ENCODE measurements around the gene CAPG. TPM values are rescaled to one million over a fixed set of nuclear protein-coding genes. Genes with fewer than 3 reads are reported as not detected.
"Not testable (repeated sequence)": the region's sequence is repeated elsewhere in the genome, so short reads cannot be mapped to it uniquely, and the experiment has no call there.

CAPG gene
- polyA plus RNA-seq, 1 donor from 2014 or later = not detected

- no peak overlapping the region for H3K9ac ChIP-seq (ENCODE audit: low read length)
- H3K36me3 ChIP-seq (ENCODE audit: insufficient read depth, low read length) = no peaks in the 10 kb centered on the region
- TF ChIP-seq SMC3 (conservative IDR thresholded peaks at IDR 0.05; ENCODE audit: poor library complexity) = no peak
- TF ChIP-seq EP300 (conservative IDR thresholded peaks at IDR 0.05; ENCODE audit: poor library complexity, severe bottlenecking) = no peak
Observed at GRCh38 chr2:85383850-85384249, 26.3 kb downstream of the CAPG start.

GRCh38 chr2:85383151-85383550 lies 27.0 kb downstream of the CAPG start:
- H3K9me3 ChIP-seq (ENCODE audit: low read length); H3K27ac ChIP-seq (ENCODE audit: low read length); H2AFZ ChIP-seq (ENCODE audit: low read depth, low read length); H3F3A ChIP-seq (ENCODE audit: insufficient read depth, low read length, poor library complexity, severe bottlenecking); H4K20me1 ChIP-seq (ENCODE audit: insufficient read depth); H3K36me3 ChIP-seq (ENCODE audit: insufficient read depth, low read length); H3K79me2 ChIP-seq (replicated peaks; ENCODE audit: insufficient read depth, low read length); H3K27me3 ChIP-seq (ENCODE audit: insufficient read depth, low read depth, low read length); H3K4me3 ChIP-seq (ENCODE audit: low read length); H3K4me2 ChIP-seq (ENCODE audit: low read length); H3K9me2 ChIP-seq (ENCODE audit: insufficient read depth, low read length); H3K9ac ChIP-seq (ENCODE audit: low read length): not testable (repeated sequence)

More at GRCh38 chr2:85383850-85384249, 26.3 kb downstream of the CAPG start:
- no peaks in the 10 kb centered on the region for H3K9me3 ChIP-seq (ENCODE audit: low read length)
- H3K27ac ChIP-seq (ENCODE audit: low read length) = no peak overlapping the region
- no peaks in the 10 kb centered on the region for H3K27me3 ChIP-seq (ENCODE audit: insufficient read depth, low read depth, low read length)
- H3K4me3 ChIP-seq (ENCODE audit: low read length) = no peak overlapping the region
- H3K4me2 ChIP-seq (ENCODE audit: low read length) = no peak overlapping the region
- H3F3A ChIP-seq (ENCODE audit: insufficient read depth, low read length, poor library complexity, severe bottlenecking) = no peaks in the 10 kb centered on the region
- no peaks in the 10 kb centered on the region for H3K79me2 ChIP-seq (replicated peaks; ENCODE audit: insufficient read depth, low read length)
- H3K9me2 ChIP-seq (ENCODE audit: insufficient read depth, low read length) = no peaks in the 10 kb centered on the region
- no peaks in the 10 kb centered on the region for H4K20me1 ChIP-seq (ENCODE audit: insufficient read depth)
- H2AFZ ChIP-seq (ENCODE audit: low read depth, low read length) = no peak overlapping the region

GRCh38 chr2:85380048-85380447 lies 30.1 kb downstream of the CAPG start:
- Histone ChIP-seq H3K9me2 (ENCODE audit: insufficient read depth, low read length) (no peaks in the 10 kb centered on the region), H3K27me3 (ENCODE audit: insufficient read depth, low read depth, low read length) (no peaks in the 10 kb centered on the region), H3K9ac (ENCODE audit: low read length) (no peak overlapping the region), H2AFZ (ENCODE audit: low read depth, low read length) (no peak overlapping the region), H3K36me3 (ENCODE audit: insufficient read depth, low read length) (no peaks in the 10 kb centered on the region), H3K4me3 (ENCODE audit: low read length) (no peak overlapping the region), H4K20me1 (ENCODE audit: insufficient read depth) (no peaks in the 10 kb centered on the region), H3K4me2 (ENCODE audit: low read length) (no peak overlapping the region), H3F3A (ENCODE audit: insufficient read depth, low read length, poor library complexity, severe bottlenecking) (no peaks in the 10 kb centered on the region), H3K27ac (ENCODE audit: low read length) (no peak overlapping the region), H3K9me3 (ENCODE audit: low read length) (no peaks in the 10 kb centered on the region), H3K79me2 (replicated peaks; ENCODE audit: insufficient read depth, low read length) (no peaks in the 10 kb centered on the region)
- TF ChIP-seq RAD21 (conservative IDR thresholded peaks at IDR 0.05) (no peak), REST (IDR thresholded peaks at IDR 0.05; ENCODE audit: borderline replicate concordance) (no peak), POLR2AphosphoS5 (IDR thresholded peaks at IDR 0.05) (no peak), TAF1 (IDR thresholded peaks at IDR 0.05; ENCODE audit: low read depth) (no peak), EP300 (conservative IDR thresholded peaks at IDR 0.05; ENCODE audit: poor library complexity, severe bottlenecking) (no peak), EZH2 (IDR thresholded peaks at IDR 0.05; ENCODE audit: borderline replicate concordance, insufficient read depth, low read length, poor library complexity, severe bottlenecking) (no peak), MXI1 (conservative IDR thresholded peaks at IDR 0.05; ENCODE audit: poor library complexity, severe bottlenecking) (no peak), SMC3 (conservative IDR thresholded peaks at IDR 0.05; ENCODE audit: poor library complexity) (no peak)
